Loucy (cell line): ENCODE data around the gene ZFYVE21.

ENCODE experiments used
- EZH2phosphoT487 ChIP-seq: fragments of 200-600 bp; IDR thresholded peaks from 2 replicates; pipeline ENCODE4 v1.6.1; 2018; ENCODE audit warnings: antibody characterized with exemption, mild to moderate bottlenecking, moderate library complexity, borderline replicate concordance
- TF ChIP-seq, protein P1 (sequence below): fragments of 200-600 bp; sonication (generic); conservative IDR thresholded peaks from 2 replicates; pipeline ENCODE4 v1.5.1; 2014; ENCODE audit warnings: mild to moderate bottlenecking, antibody characterized with exemption, low read length

GRCh38 chr14:103704708-103705107, 10.9 kb upstream of the ZFYVE21 start:
- TF ChIP-seq, protein P1, sequence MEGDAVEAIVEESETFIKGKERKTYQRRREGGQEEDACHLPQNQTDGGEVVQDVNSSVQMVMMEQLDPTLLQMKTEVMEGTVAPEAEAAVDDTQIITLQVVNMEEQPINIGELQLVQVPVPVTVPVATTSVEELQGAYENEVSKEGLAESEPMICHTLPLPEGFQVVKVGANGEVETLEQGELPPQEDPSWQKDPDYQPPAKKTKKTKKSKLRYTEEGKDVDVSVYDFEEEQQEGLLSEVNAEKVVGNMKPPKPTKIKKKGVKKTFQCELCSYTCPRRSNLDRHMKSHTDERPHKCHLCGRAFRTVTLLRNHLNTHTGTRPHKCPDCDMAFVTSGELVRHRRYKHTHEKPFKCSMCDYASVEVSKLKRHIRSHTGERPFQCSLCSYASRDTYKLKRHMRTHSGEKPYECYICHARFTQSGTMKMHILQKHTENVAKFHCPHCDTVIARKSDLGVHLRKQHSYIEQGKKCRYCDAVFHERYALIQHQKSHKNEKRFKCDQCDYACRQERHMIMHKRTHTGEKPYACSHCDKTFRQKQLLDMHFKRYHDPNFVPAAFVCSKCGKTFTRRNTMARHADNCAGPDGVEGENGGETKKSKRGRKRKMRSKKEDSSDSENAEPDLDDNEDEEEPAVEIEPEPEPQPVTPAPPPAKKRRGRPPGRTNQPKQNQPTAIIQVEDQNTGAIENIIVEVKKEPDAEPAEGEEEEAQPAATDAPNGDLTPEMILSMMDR, result no peak
- TF ChIP-seq EZH2phosphoT487, result no peak
